Endothelial cell (in vitro differentiated cells): ENCODE data around the gene AGPAT4. TPM values are rescaled to one million over a fixed set of nuclear protein-coding genes. Genes with fewer than 3 reads are reported as not detected.

Experiments
- DNase-seq: peaks from one replicate; pipeline ENCODE4 v3.0.0; 2021; ENCODE audit warnings: low spot score
- H3K27ac Mint-ChIP-seq: one replicate; pipeline ENCODE4 v1.8.0; 2021; ENCODE audit warnings: mixed read lengths, inconsistent platforms; ENCODE audit not compliant: unreplicated experiment
- H3K27me3 Mint-ChIP-seq: one replicate; pipeline ENCODE4 v1.8.0; 2021; ENCODE audit warnings: mild to moderate bottlenecking, moderate library complexity, mixed read lengths, inconsistent platforms; ENCODE audit not compliant: unreplicated experiment
- H3K36me3 Mint-ChIP-seq: one replicate; pipeline ENCODE4 v1.8.0; 2021; ENCODE audit warnings: mild to moderate bottlenecking, low read depth, mixed read lengths, inconsistent platforms; ENCODE audit not compliant: unreplicated experiment
- H3K4me1 Mint-ChIP-seq: one replicate; pipeline ENCODE4 v1.8.0; 2021; ENCODE audit warnings: mild to moderate bottlenecking, mixed read lengths, inconsistent platforms; ENCODE audit not compliant: unreplicated experiment
- H3K4me3 Mint-ChIP-seq: one replicate; pipeline ENCODE4 v1.8.0; 2021; ENCODE audit warnings: mild to moderate bottlenecking, mixed read lengths, inconsistent platforms; ENCODE audit not compliant: unreplicated experiment
- H3K9me3 Mint-ChIP-seq: one replicate; pipeline ENCODE4 v1.8.0; 2021; ENCODE audit warnings: mixed read lengths, inconsistent platforms; ENCODE audit not compliant: unreplicated experiment
- CTCF ChIP-seq: fragments of 200-600 bp; sonication (generic); IDR thresholded peaks from one replicate; pipeline ENCODE4 v1.5.0; 2021; ENCODE audit warnings: antibody characterized with exemption; ENCODE audit not compliant: unreplicated experiment
- total RNA-seq: library from RNA; stranded (reverse); fragmentation: NEBNext Ultra II Directional; extraction: Animal tissue kit (Norgen Biotek cat#: 25700); gene quantifications from one replicate; pipeline ENCODE4 v1.2.1, GENCODE V29; 2021; ENCODE audit not compliant: unreplicated experiment

Gene AGPAT4
- total RNA-seq, 1 donor from 2014 or later, result 25.2 TPM

GRCh38 chr6:161143663-161144430 lies 130.0 kb downstream of the AGPAT4 start:
- H3K27ac Mint-ChIP-seq, result no peak overlapping the region
- no peaks in the 10 kb centered on the region for H3K9me3 Mint-ChIP-seq
- peaks cover 11% of the 10 kb centered on the region for H3K27me3 Mint-ChIP-seq
- peaks cover 3% of the 10 kb centered on the region for H3K4me1 Mint-ChIP-seq
- peaks cover 29% of the 10 kb centered on the region for H3K36me3 Mint-ChIP-seq
- no peak for DNase-seq
- peak overlapping the region; percentile 37 for H3K4me3 Mint-ChIP-seq
- TF ChIP-seq CTCF, result no peak

- H3K27me3 Mint-ChIP-seq, result peaks cover 11% of the 10 kb centered on the region
- no peak overlapping the region for H3K27ac Mint-ChIP-seq
- peaks cover 3% of the 10 kb centered on the region for H3K4me1 Mint-ChIP-seq
- no peak for DNase-seq
- H3K4me3 Mint-ChIP-seq, result no peak overlapping the region
- no peaks in the 10 kb centered on the region for H3K9me3 Mint-ChIP-seq
- no peak for TF ChIP-seq CTCF
- peaks cover 28% of the 10 kb centered on the region for H3K36me3 Mint-ChIP-seq
These were observed 130.9 kb downstream of the AGPAT4 start for GRCh38 chr6:161142957-161143296.

- no peak for DNase-seq
- H3K27me3 Mint-ChIP-seq, result peaks cover 11% of the 10 kb centered on the region
- peaks cover 9% of the 10 kb centered on the region for H3K4me1 Mint-ChIP-seq
- no peaks in the 10 kb centered on the region for H3K9me3 Mint-ChIP-seq
- no peak overlapping the region for H3K4me3 Mint-ChIP-seq
- no peak for TF ChIP-seq CTCF
- H3K27ac Mint-ChIP-seq, result no peak overlapping the region
- peaks cover 32% of the 10 kb centered on the region for H3K36me3 Mint-ChIP-seq
These were observed 132.7 kb downstream of the AGPAT4 start for GRCh38 chr6:161141173-161141572.

GRCh38 chr6:161140554-161140875 lies 133.3 kb downstream of the AGPAT4 start:
- Mint-ChIP-seq H3K36me3 (peaks cover 36% of the 10 kb centered on the region), H3K27ac (no peak overlapping the region), H3K9me3 (no peaks in the 10 kb centered on the region), H3K4me3 (no peak overlapping the region), H3K27me3 (peaks cover 11% of the 10 kb centered on the region), H3K4me1 (peaks cover 11% of the 10 kb centered on the region)
- DNase-seq, result no peak
- no peak for TF ChIP-seq CTCF

- Mint-ChIP-seq H3K36me3 (peaks cover 41% of the 10 kb centered on the region), H3K9me3 (no peaks in the 10 kb centered on the region), H3K27me3 (peaks cover 14% of the 10 kb centered on the region), H3K27ac (no peak overlapping the region), H3K4me3 (no peak overlapping the region), H3K4me1 (peaks cover 11% of the 10 kb centered on the region)
- TF ChIP-seq CTCF, result no peak
- no peak for DNase-seq
These were observed 133.9 kb downstream of the AGPAT4 start for GRCh38 chr6:161139766-161140553.
